ENCODE results near the gene NEK6. TPM values are rescaled to one million over a fixed set of nuclear protein-coding genes. Genes with fewer than 3 reads are reported as not detected.

The NEK6 gene
- total RNA-seq (2022; extraction: Qiagen RNA extraction), result 46.8 to 74.5 TPM (median 68.0 TPM) in 5 replicates

GRCh38 chr9:124257844-124258606 lies at the start of gene NEK6:
NEK6 (plus strand) TSS chr9:124257949; CDS start chr9:124301965, 44,016 bp downstream.

Other genes with a start within 250 kb of the NEK6 start
- 3.2 to 4.1 TPM (median 3.7 TPM) in 5 replicates for gene LHX2, start 246.2 kb upstream of the NEK6 start, total RNA-seq (2022; extraction: Qiagen RNA extraction)
- 288 to 378 TPM (median 312 TPM) in 5 replicates for gene PSMB7, start 157.5 kb downstream of the NEK6 start, total RNA-seq (2022; extraction: Qiagen RNA extraction)
- not detected in 5 replicates for gene ADGRD2, start 192.5 kb downstream of the NEK6 start, total RNA-seq (2022; extraction: Qiagen RNA extraction)
- 0.11 to 0.21 TPM (median 0.12 TPM) in 4 of 5 replicates, not detected in the other for gene NR5A1, start 249.4 kb downstream of the NEK6 start, total RNA-seq (2022; extraction: Qiagen RNA extraction)

Measured in A549 treated with dexamethasone at 1 μM for 4 hours (cell line).